ENCODE data around the gene TTLL11.

The TTLL11 gene

DNA sequence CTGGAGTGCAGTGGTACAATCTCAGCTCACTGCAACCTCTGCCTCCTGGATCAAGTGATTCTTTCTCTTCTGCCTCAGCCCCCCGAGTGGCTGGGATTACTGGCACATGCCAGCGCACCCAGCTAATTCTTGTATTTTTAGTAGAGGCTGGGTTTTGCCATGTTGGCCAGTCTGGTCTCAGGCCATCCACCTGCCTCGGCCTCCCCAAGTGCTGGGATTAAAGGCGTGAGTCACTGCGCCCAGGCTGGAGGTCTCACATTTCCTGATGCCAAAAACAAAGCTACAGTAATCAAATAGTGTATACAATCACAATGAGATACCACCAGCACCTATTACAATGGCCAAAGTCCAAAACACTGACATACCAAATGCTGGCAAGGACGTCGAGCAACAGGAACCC is 51.1 kb downstream of the TTLL11 start:
- TF ChIP-seq GATA2 (IDR thresholded peaks at IDR 0.05; ENCODE audit: low read depth, low read length): no peak
- TF ChIP-seq GATA3 (IDR thresholded peaks at IDR 0.05; ENCODE audit: low read depth, low read length): no peak

- no peak for TF ChIP-seq GATA2 (IDR thresholded peaks at IDR 0.05; ENCODE audit: low read depth, low read length)
- no peak for TF ChIP-seq GATA3 (IDR thresholded peaks at IDR 0.05; ENCODE audit: low read depth, low read length)
Observed at GRCh38 chr9:122040561-122041242, 52.4 kb downstream of the TTLL11 start.

DNA sequence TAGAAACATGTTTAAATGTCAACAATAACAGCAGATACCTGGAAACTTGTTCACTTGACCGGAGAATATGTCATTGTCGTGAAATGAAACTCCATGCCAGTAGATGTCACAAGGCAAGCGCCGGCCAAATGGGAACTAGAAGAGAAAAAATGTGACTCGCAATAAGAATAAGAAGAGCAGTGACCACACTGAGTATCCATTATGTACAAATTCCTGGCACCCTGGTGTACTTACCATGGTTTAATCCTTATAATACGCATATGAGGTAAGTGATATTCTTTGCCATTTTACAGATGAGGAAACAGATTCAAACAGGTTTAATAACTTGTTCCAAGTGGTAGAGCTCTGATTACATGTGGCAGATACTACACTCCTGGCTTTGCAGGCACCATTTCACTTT is 53.9 kb downstream of the TTLL11 start:
- TF ChIP-seq GATA3 (IDR thresholded peaks at IDR 0.05; ENCODE audit: low read depth, low read length): no peak
- TF ChIP-seq GATA2 (IDR thresholded peaks at IDR 0.05; ENCODE audit: low read depth, low read length): no peak

DNA sequence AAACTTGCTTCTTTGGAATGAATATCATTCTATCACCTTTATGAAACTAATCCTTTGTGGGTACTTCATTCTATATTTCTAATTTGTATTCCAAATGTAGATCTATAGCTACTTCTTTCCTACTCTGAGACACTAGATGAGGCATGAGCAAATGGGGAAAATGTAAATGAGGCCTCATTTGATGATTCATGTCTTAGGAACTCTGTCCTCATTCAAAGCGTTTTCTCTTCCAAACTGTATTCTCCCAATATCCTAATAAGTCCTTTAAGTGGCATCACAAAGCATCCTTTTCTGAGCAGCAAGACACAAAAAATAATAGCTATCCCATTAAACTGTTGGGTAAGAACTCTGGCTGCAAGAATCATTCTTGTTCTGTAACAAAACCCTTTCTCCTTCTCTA is 56.1 kb downstream of the TTLL11 start:
- TF ChIP-seq GATA2 (IDR thresholded peaks at IDR 0.05; ENCODE audit: low read depth, low read length) (no peak), GATA3 (IDR thresholded peaks at IDR 0.05; ENCODE audit: low read depth, low read length) (no peak)

DNA sequence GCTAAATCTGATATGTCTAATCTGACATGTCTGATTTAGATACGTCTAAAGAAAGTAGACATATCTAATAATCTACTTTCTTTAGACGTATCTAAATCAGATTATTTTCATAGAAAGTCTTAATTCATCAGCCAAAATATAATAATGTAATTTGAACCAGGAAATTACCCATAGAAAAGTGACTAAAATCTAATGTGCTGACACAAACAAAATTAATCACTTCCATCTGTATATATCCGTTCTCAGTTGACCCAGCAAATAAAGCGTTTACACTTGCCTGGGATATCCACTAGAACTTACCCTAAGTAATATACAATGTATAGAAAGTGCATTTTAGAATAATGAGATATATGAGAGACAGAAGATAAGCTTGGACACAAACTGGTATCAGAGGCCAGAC is 56.7 kb downstream of the TTLL11 start:
- TF ChIP-seq GATA3 (IDR thresholded peaks at IDR 0.05; ENCODE audit: low read depth, low read length) (no peak), GATA2 (IDR thresholded peaks at IDR 0.05; ENCODE audit: low read depth, low read length) (no peak)

GRCh38 chr9:122033775-122034373 is 59.2 kb downstream of the TTLL11 start:
- TF ChIP-seq GATA3 (IDR thresholded peaks at IDR 0.05; ENCODE audit: low read depth, low read length) (no peak), GATA2 (IDR thresholded peaks at IDR 0.05; ENCODE audit: low read depth, low read length) (no peak)

GRCh38 chr9:122032346-122032745 is 60.8 kb downstream of the TTLL11 start:
- TF ChIP-seq GATA3 (IDR thresholded peaks at IDR 0.05; ENCODE audit: low read depth, low read length) (no peak), GATA2 (IDR thresholded peaks at IDR 0.05; ENCODE audit: low read depth, low read length) (no peak)

DNA sequence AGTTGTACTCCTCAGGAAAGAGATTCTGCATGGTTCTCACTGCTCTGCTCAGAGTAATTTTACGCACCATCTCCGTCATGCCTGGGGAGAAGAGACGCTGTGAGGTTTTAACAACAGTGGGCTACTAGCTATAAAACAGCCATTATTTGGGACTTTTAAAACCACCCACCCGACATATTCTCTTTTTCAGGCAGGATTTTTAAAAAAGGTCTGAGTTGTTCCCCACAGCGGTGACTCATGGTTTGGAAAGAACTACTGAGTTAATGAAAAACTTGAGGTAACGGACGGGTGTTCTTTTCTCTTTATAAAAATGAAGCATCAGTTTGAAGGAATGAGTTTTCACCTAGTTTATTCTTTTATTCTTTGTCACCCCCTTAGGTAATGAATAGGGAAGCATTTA is 61.3 kb downstream of the TTLL11 start:
- TF ChIP-seq GATA3 (IDR thresholded peaks at IDR 0.05; ENCODE audit: low read depth, low read length): no peak
- TF ChIP-seq GATA2 (IDR thresholded peaks at IDR 0.05; ENCODE audit: low read depth, low read length): no peak

DNA sequence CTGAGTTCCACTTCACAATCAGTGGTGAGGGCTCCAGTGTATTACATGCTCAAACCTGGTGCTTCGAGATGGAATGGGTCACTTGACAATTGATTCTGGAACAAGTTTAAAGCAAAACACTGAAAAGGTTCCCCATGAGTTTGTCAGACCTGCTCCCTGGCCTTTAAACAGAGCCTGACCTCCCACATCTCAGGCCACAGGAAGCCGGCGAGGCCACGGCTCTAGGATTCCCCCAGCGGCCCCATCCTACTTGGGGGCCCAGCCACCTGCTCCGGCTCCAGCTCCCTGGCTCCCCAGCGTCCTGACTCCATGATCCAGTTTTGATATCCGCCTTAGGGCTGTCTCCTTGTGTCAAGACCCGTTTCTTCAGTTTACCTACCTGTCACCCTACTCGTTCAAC is 62.0 kb downstream of the TTLL11 start:
- TF ChIP-seq GATA3 (IDR thresholded peaks at IDR 0.05; ENCODE audit: low read depth, low read length) (no peak), GATA2 (IDR thresholded peaks at IDR 0.05; ENCODE audit: low read depth, low read length) (no peak)

GRCh38 chr9:122030357-122030756 is 62.8 kb downstream of the TTLL11 start:
- TF ChIP-seq GATA2 (IDR thresholded peaks at IDR 0.05; ENCODE audit: low read depth, low read length) (no peak), GATA3 (IDR thresholded peaks at IDR 0.05; ENCODE audit: low read depth, low read length) (no peak)

- TF ChIP-seq GATA3 (IDR thresholded peaks at IDR 0.05; ENCODE audit: low read depth, low read length): no peak
- TF ChIP-seq GATA2 (IDR thresholded peaks at IDR 0.05; ENCODE audit: low read depth, low read length): no peak
Observed at GRCh38 chr9:122029898-122030297, 63.2 kb downstream of the TTLL11 start.

- TF ChIP-seq GATA2 (IDR thresholded peaks at IDR 0.05; ENCODE audit: low read depth, low read length) (no peak), GATA3 (IDR thresholded peaks at IDR 0.05; ENCODE audit: low read depth, low read length) (no peak)
Observed at GRCh38 chr9:122028089-122028488, 65.0 kb downstream of the TTLL11 start.

GRCh38 chr9:122020398-122020797 is 72.7 kb downstream of the TTLL11 start:
- TF ChIP-seq GATA3 (IDR thresholded peaks at IDR 0.05; ENCODE audit: low read depth, low read length) (no peak), GATA2 (IDR thresholded peaks at IDR 0.05; ENCODE audit: low read depth, low read length) (no peak)

GRCh38 chr9:122016744-122017143 is 76.4 kb downstream of the TTLL11 start:
- no peak for TF ChIP-seq GATA3 (IDR thresholded peaks at IDR 0.05; ENCODE audit: low read depth, low read length)
- no peak for TF ChIP-seq GATA2 (IDR thresholded peaks at IDR 0.05; ENCODE audit: low read depth, low read length)

DNA sequence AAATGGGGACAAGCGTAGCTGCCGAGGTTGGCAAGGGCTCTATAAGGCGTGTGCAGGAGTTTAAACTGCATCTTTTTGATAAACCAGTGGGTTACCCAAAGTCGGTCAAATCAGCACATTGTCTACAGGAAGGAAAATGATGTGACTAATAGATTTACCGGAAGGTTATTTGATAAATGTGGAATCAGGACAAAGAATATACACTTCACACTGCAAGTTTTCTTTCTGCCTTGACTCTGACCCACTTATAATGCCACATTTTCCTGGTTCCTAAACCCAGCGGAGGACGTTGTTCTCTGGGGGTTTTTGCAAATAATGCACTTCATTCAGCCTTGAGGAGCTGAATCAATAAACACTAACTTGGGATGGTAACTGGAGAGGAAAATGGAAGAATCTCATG is 76.8 kb downstream of the TTLL11 start:
- no peak for TF ChIP-seq GATA3 (IDR thresholded peaks at IDR 0.05; ENCODE audit: low read depth, low read length)
- no peak for TF ChIP-seq GATA2 (IDR thresholded peaks at IDR 0.05; ENCODE audit: low read depth, low read length)

Measured in SH-SY5Y (cell line).